ENCODE measurements around the gene CELA2A. TPM values are rescaled to one million over a fixed set of nuclear protein-coding genes. Genes with fewer than 3 reads are reported as not detected.
"Not testable (repeated sequence)": the region's sequence is repeated elsewhere in the genome, so short reads cannot be mapped to it uniquely, and the experiment has no call there.

The CELA2A gene
- total RNA-seq, 1 experiment from 2014 or later: 0.72 TPM

- ATAC-seq; H3K27ac ChIP-seq (ENCODE audit: low read length); POLR2A ChIA-PET; H3K27me3 ChIP-seq (ENCODE audit: control insufficient read depth, insufficient read depth, low read length); H3K4me1 ChIP-seq (ENCODE audit: control insufficient read depth, insufficient read depth, low read length); H3K4me3 ChIP-seq (ENCODE audit: low read depth in 2 of 2, low read length in 2 of 2); DNase-seq (ENCODE audit: low read depth, low spot score); BruUV-seq (replicated peaks); intact Hi-C loops (cut with micrococcal nuclease; ENCODE audit: unreplicated experiment); in situ Hi-C loops (cut with HindIII; ENCODE audit: low pct_unique_long_range_greater_than_20kb, low sequenced_read_pairs); H3K36me3 ChIP-seq (ENCODE audit: control insufficient read depth, insufficient read depth, low read length); H3K9me3 ChIP-seq (ENCODE audit: control insufficient read depth, insufficient read depth, low read depth, low read length): not testable (repeated sequence)
- CTCF ChIA-PET: interaction anchor here (0.6 kb wide), 1 partner anchor 390 kb away, joined by 3 read pairs; no protein-coding TSS in a partner anchor
These were observed 26.5 kb downstream of the CELA2A start for GRCh38 chr1:15482983-15483543.

- ATAC-seq (no peak), DNase-seq (ENCODE audit: low read depth, low spot score) (no peak)
- POLR2A ChIA-PET: no interaction called here
- no peaks in the 10 kb centered on the region for H3K27me3 ChIP-seq (ENCODE audit: control insufficient read depth, insufficient read depth, low read length)
- CTCF ChIA-PET: no interaction called here
- BruUV-seq (replicated peaks): no TSS peak
- H3K9me3 ChIP-seq (ENCODE audit: control insufficient read depth, insufficient read depth, low read depth, low read length): no peaks in the 10 kb centered on the region
- TF ChIP-seq, protein P1, sequence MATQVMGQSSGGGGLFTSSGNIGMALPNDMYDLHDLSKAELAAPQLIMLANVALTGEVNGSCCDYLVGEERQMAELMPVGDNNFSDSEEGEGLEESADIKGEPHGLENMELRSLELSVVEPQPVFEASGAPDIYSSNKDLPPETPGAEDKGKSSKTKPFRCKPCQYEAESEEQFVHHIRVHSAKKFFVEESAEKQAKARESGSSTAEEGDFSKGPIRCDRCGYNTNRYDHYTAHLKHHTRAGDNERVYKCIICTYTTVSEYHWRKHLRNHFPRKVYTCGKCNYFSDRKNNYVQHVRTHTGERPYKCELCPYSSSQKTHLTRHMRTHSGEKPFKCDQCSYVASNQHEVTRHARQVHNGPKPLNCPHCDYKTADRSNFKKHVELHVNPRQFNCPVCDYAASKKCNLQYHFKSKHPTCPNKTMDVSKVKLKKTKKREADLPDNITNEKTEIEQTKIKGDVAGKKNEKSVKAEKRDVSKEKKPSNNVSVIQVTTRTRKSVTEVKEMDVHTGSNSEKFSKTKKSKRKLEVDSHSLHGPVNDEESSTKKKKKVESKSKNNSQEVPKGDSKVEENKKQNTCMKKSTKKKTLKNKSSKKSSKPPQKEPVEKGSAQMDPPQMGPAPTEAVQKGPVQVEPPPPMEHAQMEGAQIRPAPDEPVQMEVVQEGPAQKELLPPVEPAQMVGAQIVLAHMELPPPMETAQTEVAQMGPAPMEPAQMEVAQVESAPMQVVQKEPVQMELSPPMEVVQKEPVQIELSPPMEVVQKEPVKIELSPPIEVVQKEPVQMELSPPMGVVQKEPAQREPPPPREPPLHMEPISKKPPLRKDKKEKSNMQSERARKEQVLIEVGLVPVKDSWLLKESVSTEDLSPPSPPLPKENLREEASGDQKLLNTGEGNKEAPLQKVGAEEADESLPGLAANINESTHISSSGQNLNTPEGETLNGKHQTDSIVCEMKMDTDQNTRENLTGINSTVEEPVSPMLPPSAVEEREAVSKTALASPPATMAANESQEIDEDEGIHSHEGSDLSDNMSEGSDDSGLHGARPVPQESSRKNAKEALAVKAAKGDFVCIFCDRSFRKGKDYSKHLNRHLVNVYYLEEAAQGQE (IDR thresholded peaks at IDR 0.05; ENCODE audit: insufficient read depth in 1 of 2, low read depth in 2 of 2, low read length in 1 of 2): no peak
- TF ChIP-seq TCF7L2 (IDR thresholded peaks at IDR 0.05; ENCODE audit: low read depth, low read length) (no peak), POLR2AphosphoS5 (IDR thresholded peaks at IDR 0.05; ENCODE audit: low read depth, low read length) (no peak), SIN3A (IDR thresholded peaks at IDR 0.05; ENCODE audit: borderline replicate concordance, insufficient read depth, low read depth, low read length) (no peak)
- TF ChIP-seq, protein P2, sequence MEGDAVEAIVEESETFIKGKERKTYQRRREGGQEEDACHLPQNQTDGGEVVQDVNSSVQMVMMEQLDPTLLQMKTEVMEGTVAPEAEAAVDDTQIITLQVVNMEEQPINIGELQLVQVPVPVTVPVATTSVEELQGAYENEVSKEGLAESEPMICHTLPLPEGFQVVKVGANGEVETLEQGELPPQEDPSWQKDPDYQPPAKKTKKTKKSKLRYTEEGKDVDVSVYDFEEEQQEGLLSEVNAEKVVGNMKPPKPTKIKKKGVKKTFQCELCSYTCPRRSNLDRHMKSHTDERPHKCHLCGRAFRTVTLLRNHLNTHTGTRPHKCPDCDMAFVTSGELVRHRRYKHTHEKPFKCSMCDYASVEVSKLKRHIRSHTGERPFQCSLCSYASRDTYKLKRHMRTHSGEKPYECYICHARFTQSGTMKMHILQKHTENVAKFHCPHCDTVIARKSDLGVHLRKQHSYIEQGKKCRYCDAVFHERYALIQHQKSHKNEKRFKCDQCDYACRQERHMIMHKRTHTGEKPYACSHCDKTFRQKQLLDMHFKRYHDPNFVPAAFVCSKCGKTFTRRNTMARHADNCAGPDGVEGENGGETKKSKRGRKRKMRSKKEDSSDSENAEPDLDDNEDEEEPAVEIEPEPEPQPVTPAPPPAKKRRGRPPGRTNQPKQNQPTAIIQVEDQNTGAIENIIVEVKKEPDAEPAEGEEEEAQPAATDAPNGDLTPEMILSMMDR (IDR thresholded peaks at IDR 0.05): no peak
- no peak overlapping the region for H3K4me3 ChIP-seq (ENCODE audit: low read depth in 2 of 2, low read length in 2 of 2)
- in situ Hi-C loops (cut with HindIII; ENCODE audit: low pct_unique_long_range_greater_than_20kb, low sequenced_read_pairs) (no loop called here), intact Hi-C loops (cut with micrococcal nuclease; ENCODE audit: unreplicated experiment) (no loop called here)
- H3K4me1 ChIP-seq (ENCODE audit: control insufficient read depth, insufficient read depth, low read length): no peaks in the 10 kb centered on the region
- no peak overlapping the region for H3K27ac ChIP-seq (ENCODE audit: low read length)
- H3K36me3 ChIP-seq (ENCODE audit: control insufficient read depth, insufficient read depth, low read length): no peaks in the 10 kb centered on the region
These were observed 27.4 kb downstream of the CELA2A start for GRCh38 chr1:15483971-15484370.

- H3K4me3 ChIP-seq (ENCODE audit: low read depth in 2 of 2, low read length in 2 of 2); POLR2A ChIA-PET; H3K27ac ChIP-seq (ENCODE audit: low read length); H3K4me1 ChIP-seq (ENCODE audit: control insufficient read depth, insufficient read depth, low read length); ATAC-seq; CTCF ChIA-PET; DNase-seq (ENCODE audit: low read depth, low spot score); BruUV-seq (replicated peaks); H3K36me3 ChIP-seq (ENCODE audit: control insufficient read depth, insufficient read depth, low read length); H3K27me3 ChIP-seq (ENCODE audit: control insufficient read depth, insufficient read depth, low read length); intact Hi-C loops (cut with micrococcal nuclease; ENCODE audit: unreplicated experiment); in situ Hi-C loops (cut with HindIII; ENCODE audit: low pct_unique_long_range_greater_than_20kb, low sequenced_read_pairs); H3K9me3 ChIP-seq (ENCODE audit: control insufficient read depth, insufficient read depth, low read depth, low read length): not testable (repeated sequence)
These were observed 27.9 kb downstream of the CELA2A start for GRCh38 chr1:15484443-15484842.
